HG02885 (cell line): Measurements from ENCODE around the gene CATSPERZ.
"Not testable (repeated sequence)": the region's sequence is repeated elsewhere in the genome, so short reads cannot be mapped to it uniquely, and the experiment has no call there.

Source experiments
- ATAC-seq: cut with Tn5 transposase; IDR thresholded peaks from one replicate; pipeline ENCODE4 v1.9.1; 2021; ENCODE audit warnings: mild to moderate bottlenecking; ENCODE audit not compliant: unreplicated experiment, poor library complexity

The CATSPERZ gene

DNA sequence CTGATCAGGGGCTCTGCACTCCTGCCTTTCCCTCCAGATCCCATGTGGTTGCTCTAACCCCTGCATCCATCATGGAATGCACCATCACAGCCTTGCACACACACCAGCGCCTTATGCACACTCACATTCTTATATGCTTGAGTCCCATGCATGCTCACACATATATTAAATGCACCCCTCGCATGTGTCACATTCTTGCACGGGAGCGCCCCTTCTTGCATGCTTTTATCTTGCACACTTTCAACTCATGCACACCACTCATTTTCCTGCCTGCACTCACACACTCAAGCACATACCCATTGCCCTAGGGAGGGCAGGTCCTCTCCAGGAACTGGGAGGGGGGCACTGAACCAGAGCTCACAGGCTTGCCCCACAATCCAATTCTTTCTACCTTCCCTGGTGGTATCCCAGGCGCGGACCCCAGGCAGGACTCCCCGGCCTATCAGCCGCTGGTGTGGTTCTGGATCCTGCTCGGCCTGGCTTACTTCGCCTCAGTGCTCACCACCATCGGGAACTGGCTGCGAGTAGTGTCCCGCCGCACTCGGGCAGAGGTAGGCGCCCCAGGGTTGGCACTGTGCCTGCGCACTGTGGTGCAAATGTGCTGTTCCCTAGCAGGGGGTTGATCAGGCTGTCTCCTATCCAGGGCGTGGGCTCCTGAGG is 2.3 kb upstream of the CATSPERZ start:
- ATAC-seq = no peak

DNA sequence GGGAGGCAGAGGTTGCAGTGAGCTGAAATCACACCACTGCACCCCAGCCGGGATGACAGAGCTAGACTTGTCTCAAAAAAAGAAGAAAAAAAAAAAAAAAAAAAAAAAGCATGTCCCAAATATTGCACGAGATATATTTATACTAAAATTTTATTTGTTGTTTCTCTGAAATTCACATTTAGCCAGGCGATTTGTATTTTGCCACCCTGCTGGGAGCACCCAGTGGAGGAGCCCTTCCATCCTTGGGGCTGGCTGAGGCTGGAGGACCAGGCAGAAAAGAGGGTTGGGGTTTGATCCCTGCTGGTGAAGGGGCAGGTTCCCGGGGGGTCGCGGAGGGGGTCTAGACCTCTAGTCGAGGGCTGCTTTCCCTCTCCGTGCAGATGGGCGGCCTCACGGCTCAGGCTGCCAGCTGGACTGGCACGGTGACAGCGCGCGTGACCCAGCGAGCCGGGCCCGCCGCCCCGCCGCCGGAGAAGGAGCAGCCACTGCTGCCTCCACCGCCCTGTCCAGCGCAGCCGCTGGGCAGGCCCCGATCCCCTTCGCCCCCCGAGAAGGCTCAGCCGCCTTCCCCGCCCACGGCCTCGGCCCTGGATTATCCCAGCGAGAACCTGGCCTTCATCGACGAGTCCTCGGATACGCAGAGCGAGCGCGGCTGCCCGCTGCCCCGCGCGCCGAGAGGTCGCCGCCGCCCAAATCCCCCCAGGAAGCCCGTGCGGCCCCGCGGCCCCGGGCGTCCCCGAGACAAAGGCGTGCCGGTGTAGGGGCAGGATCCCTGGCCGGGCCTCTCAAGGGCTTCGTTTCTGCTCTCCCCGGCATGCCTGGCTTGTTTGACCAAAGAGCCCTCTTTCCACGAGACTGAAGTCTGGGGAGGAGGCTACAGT is 952 bp upstream of the CATSPERZ start:
- ATAC-seq = no peak

DNA sequence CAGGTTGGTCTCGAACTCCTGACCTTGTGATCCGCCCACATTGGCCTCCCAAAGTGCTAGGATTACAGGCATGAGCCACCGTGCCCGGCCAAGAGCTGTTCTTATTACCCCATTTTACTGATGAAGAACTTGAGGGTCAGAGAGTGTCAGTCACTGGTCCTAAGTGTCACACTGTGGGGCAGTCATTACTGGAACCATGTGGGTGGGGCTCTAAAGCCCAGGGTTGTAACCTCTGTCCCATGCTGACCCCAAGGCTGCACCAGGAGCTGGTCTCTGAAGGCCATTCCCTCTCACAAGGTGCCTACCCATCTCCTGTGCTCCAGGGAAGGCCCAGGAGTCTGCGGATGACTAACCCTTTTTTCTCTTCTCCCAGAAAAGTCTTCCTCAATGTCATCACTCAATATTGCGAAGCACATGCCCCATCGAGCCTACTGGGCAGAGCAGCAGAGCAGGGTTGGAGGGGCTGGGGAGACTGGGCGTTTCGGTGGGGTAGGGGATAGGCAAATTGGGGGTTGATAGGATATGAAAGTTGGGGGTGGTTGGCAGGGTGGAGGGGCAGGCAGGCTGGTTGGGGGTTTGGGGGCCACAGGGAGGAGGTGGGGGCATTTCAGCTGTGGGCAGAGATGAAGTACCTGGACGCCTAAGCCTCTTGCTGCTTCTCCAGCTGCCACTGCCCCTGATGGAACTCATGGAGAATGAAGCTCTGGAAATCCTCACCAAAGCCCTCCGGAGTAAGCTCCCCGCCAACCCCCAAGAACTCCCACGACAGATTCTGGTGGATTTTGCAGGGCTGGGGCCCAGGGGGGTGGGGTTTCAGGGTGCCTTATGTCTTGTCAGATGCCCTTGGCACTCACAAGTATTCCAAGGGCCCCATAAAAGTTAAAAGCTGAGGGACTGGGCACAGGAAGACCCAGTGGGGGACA is 3.2 kb downstream of the CATSPERZ start:
- ATAC-seq = no peak

DNA sequence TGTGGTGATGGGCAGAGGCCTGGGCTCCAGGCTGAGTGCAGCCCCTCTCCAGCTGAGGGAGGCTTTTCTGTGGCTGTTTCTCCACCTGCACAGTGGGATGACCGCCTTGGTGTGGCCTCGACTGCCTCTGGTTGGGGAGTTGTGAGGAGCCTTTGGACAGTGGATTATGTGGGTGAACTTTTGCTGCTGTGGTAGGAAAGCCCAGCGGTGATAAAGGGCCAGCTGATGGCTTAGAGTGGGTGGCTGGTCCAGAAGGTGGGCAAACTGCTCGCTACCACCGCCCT is 3.8 kb downstream of the CATSPERZ start:
- ATAC-seq = no peak

DNA sequence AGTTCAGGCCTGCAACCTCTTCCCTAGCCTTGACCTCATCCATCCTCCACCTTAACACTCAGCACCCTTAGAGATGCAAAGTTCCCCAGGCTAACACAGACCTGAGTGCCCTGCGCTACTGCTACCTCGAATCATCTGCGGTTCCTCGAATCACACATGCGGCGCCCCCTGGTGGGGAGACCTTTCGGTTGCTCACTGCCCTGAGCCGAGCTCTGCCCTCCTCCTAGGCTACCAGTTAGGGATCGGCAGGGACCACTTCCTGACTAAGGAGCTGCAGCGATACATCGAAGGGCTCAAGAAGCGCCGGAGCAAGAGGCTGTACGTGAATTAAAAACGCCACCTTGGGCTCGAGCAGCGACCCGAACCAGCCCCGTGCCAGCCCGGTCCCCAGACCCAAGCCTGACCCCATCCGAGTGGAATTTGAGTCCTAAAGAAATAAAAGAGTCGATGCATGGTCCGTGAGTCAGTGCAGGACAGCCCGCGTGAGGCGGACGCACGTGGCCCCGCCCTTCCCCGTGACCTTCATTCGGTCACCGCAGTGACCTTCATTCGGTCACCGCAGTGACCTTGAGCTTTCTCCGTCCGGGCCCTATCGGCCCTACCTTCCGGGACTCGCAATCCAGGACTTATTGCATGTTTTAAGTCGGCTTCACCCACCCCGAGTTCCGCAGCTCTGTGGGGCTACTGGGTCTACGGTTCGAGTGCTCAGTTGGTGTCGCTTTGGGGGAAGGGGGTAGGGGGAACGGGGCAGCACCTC is 4.3 kb downstream of the CATSPERZ start:
- ATAC-seq = peak; percentile 33

DNA sequence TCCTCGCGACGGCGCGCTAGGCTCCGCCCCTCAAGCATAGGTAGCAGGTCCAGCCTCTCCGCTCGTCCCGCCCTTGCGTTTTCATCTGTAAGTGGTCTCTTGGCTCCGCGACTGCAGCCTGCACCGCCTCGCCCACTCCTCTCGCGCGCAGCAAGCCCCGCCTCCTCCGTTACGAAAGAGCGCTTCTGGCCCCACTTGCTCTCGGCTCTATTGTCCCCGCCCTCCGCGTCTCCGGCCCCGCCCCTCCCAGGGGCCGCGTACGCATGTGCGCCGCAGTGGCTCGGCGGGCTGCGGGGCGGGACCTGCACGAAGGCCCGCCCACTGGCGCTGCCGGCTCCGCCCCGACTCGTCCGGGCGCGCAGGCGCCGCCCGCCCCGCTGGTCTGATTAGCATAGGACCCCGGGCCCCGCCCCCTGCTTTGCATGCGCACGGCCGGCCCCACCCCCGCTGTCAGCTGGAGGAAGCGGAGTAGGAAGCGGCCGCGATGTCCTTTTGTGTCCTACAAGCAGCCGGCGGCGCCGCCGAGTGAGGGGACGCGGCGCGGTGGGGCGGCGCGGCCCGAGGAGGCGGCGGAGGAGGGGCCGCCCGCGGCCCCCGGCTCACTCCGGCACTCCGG is 5.0 kb downstream of the CATSPERZ start, which contains the start of gene ESRRA:
Gene ESRRA, plus strand, starts transcription at position 450 of the 616 bp plus-strand sequence. CDS start 1,656 bp downstream, outside the sequence.
- peak; percentile 73 for ATAC-seq

DNA sequence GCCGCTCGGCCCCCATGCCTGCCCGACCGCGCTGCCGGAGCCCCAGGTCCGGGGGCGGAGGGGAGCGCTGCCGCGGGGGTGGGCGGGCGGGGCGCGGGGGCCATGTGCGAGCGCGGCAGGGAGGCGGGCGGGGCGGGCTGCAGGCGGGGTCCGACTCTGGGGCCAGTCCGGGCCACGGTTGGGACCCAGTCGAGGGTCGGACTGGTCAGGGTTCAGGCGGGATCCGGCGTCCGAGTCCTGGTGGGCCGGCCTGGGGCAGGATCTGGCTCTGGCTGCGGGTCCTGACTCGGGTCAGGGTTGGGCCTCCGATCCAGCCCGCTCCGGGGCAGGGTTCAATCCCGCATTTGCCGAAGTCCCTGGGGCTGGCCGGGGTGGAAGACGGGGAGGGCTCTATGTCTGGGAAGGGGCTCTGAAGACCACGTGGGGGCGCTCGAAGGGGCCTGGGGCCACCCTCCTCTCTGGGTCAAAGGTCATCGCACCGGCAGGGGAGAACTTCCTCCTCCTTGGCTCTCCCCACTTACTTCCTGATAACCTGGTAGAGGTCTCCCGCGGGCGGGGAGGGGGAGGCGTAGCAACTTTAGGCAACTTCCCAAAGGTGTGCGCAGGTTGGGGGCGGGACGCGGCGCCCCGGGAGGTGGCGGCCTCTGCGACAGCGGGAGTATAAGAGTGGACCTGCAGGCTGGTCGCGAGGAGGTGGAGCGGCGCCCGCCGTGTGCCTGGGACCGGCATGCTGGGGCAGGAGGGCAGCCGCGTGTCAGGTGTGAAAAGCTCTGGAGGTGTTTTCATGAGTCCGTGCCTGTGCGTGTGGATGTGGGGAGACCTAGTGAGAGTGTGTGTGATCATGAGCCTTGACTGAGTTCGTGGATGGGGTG is 5.8 kb downstream of the CATSPERZ start:
- peak; percentile 21 for ATAC-seq

DNA sequence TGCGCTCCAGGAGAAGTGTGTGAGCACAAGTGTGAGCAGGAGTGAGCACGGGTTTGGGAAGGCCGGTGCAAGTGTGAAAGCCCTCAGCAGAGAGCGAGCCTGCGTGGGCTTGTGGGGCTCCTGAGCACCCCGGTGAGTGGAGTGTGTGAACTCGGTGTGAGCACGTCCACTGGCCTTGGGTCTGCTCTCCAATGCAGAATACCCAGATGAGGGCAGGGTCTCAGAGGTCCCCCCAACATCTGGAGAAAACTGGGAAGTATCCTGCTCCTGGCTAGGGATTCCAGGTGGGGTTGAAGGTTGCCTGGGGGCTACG is 6.4 kb downstream of the CATSPERZ start:
- ATAC-seq = no peak

DNA sequence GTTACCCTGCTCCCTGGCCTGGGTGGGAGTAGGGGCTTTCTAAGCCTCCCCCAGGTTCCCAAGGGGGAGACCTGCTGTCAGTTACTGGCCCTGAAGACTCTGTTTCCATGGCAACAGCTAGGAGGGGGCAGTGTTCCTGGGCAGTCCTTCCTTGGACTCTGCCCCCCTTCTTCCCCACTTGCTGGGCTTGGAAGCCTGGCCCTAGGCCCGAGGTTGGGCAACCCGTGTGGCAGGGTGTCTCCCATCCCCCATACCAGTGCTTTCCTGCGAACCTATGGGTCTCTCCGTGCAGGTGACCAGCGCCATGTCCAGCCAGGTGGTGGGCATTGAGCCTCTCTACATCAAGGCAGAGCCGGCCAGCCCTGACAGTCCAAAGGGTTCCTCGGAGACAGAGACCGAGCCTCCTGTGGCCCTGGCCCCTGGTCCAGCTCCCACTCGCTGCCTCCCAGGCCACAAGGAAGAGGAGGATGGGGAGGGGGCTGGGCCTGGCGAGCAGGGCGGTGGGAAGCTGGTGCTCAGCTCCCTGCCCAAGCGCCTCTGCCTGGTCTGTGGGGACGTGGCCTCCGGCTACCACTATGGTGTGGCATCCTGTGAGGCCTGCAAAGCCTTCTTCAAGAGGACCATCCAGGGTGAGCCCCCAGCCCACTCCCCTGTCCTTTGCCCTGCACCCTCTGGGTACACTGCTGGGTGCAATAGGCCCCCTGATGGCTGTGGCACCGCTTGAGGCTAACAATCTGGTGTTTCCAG is 6.9 kb downstream of the CATSPERZ start:
- no peak for ATAC-seq

DNA sequence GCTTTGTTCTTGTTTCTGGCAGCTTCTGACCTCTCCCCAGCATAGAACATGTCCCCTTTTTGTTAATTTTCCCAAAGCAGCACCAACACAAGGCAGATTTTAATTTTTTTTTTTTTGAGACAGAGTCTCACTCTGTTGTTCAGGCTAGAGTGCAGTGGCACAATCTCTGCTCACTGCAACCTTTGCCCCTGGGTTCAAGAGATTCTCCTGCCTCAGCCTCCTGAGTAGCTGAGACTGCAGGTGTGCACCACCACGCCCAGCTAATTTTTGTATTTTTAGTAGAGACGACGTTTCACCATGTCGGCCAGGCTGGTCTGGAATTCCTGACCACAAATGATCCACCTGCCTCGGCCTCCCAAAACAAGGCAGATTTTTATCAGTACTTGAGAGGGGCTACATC is 7.6 kb downstream of the CATSPERZ start:
- not testable (repeated sequence) for ATAC-seq

DNA sequence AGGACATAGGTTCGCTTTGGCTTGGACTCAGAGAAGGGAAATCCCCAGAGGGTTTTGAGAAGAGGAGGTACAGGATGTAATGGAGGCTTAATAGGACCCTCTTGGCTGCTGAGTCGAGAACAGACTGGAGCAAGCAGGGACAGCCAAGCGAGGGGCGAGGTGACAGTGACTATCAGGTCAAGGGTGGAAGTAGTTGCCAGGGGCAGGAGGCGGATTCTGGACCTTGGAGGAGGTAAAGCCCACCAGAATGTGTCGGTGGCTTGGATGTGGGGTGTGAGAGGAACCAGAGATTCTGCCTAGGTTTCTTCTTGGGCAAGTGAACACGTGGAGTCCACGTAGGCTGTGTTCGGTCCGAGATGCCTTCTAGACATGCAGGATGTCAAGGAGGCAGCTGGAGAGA is 12.8 kb downstream of the CATSPERZ start:
- no peak for ATAC-seq

DNA sequence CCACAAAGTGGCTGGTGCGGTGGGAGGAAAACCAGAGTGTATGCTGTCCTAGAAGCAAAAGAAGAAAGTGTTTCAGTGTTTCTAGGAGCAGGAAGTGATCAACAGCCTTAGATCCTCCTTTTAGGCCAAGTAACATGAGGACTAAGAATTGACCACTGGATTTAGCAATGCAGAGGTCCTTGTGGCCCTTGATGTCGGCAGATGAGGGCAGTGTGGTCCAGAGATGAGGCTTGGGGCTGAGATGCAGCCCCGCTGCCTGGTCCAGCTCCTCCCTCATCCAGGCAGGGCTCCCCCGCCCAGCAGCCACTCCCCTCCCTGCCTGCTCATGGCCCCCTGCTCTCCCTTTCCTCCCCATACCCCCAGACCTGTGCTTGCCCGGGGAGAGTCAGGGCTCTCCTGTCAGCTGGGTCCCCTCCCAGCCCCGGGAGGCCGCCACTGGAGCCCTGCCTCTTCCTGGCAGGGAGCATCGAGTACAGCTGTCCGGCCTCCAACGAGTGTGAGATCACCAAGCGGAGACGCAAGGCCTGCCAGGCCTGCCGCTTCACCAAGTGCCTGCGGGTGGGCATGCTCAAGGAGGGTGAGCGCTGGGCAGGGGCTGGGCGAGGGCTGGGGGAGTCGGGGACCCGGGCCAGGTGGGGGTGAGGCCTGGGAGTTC is 13.5 kb downstream of the CATSPERZ start:
- ATAC-seq = no peak

DNA sequence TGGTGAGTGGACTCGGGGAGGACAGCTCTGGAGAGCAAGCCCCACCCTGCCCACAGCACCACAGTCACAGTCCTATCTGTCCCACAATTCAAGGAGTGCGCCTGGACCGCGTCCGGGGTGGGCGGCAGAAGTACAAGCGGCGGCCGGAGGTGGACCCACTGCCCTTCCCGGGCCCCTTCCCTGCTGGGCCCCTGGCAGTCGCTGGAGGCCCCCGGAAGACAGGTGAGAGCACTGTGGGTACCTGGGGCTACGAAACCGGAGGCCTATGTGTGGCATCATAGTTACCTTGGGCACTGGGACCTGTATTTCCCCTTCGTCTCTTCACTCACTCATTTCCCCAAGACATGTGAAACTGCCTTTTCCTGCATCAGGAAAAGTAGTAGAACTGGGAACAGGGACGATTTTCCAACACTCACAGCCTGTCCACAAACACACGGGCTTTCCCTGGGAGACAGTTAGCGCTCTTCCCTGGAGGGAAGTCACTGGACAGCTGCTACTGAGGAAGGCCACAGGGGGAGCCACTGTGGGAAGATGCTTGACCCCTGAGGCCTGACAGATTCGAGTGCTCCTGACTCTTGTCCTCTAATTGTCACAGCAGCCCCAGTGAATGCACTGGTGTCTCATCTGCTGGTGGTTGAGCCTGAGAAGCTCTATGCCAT is 14.1 kb downstream of the CATSPERZ start:
- ATAC-seq = no peak

DNA sequence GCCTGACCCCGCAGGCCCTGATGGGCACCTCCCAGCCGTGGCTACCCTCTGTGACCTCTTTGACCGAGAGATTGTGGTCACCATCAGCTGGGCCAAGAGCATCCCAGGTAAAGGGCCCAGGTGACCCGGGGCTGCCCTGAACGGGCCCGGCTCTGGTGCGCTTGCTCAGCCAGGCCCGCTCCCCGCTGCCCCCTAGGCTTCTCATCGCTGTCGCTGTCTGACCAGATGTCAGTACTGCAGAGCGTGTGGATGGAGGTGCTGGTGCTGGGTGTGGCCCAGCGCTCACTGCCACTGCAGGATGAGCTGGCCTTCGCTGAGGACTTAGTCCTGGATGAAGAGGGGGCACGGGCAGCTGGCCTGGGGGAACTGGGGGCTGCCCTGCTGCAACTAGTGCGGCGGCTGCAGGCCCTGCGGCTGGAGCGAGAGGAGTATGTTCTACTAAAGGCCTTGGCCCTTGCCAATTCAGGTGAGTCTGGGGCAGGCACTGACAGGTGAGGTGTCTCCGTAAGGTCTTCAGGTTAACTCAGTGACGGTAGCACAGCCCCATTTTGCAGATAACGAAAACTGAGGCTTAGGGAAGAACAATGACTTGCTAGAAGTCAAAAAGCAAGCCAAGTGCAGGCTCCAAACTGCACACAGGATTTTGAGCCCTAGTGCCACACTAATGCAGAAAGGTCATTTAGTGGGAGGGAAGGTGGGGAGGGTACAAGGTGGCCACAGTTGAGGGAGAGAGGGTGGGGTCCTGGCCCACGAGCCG is 14.8 kb downstream of the CATSPERZ start:
- ATAC-seq = no peak

DNA sequence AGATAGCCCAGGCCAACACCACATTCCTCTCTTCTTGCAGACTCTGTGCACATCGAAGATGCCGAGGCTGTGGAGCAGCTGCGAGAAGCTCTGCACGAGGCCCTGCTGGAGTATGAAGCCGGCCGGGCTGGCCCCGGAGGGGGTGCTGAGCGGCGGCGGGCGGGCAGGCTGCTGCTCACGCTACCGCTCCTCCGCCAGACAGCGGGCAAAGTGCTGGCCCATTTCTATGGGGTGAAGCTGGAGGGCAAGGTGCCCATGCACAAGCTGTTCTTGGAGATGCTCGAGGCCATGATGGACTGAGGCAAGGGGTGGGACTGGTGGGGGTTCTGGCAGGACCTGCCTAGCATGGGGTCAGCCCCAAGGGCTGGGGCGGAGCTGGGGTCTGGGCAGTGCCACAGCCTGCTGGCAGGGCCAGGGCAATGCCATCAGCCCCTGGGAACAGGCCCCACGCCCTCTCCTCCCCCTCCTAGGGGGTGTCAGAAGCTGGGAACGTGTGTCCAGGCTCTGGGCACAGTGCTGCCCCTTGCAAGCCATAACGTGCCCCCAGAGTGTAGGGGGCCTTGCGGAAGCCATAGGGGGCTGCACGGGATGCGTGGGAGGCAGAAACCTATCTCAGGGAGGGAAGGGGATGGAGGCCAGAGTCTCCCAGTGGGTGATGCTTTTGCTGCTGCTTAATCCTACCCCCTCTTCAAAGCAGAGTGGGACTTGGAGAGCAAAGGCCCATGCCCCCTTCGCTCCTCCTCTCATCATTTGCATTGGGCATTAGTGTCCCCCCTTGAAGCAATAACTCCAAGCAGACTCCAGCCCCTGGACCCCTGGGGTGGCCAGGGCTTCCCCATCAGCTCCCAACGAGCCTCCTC is 15.7 kb downstream of the CATSPERZ start:
- ATAC-seq = not testable (repeated sequence)
